GM12878 (cell line): ENCODE data around the gene DAB2. TPM values are rescaled to one million over a fixed set of nuclear protein-coding genes. Genes with fewer than 3 reads are reported as not detected.

Experiments used
- ATAC-seq: fragments of 200-7000 bp; cut with Tn5 transposase; 3 replicates; pipeline ENCODE4 v1.9.1; 2020; ENCODE audit warnings: mild to moderate bottlenecking, moderate library complexity
- BruUV-seq: library from RNA; stranded (reverse); fragments of 400-500 nt; replicated peaks from 2 replicates; lab custom pipeline; 2021; lab: Mats Ljungman, UMichigan
- CTCF ChIA-PET: fragments of 300-600 bp; sonication (Branson Sonifier 250); formaldehyde crosslinking; extraction: SDS; loops from one replicate; lab custom pipeline; 2021; ENCODE audit warnings: inconsistent platforms; lab: Yijun Ruan, JAX
- POLR2A ChIA-PET: fragments of 350-600 bp; formaldehyde crosslinking; extraction: SDS; loops from one replicate; lab custom pipeline; 2021; ENCODE audit warnings: inconsistent platforms; lab: Charles Lee
- RAD21 ChIA-PET: fragments of 300-600 bp; sonication (Branson Sonifier 250); formaldehyde crosslinking; loops from one replicate; lab custom pipeline; 2023; ENCODE audit warnings: antibody characterized with exemption; ENCODE audit not compliant: unreplicated experiment; lab: Charles Lee
- SMC1A ChIA-PET: fragments of 300-600 bp; sonication (Branson Sonifier 250); formaldehyde crosslinking; loops from one replicate; lab custom pipeline; 2023; ENCODE audit not compliant: unreplicated experiment, uncharacterized antibody; lab: Charles Lee
- DNase-seq: peaks from one replicate; pipeline ENCODE4 v3.0.0-alpha.2; 2011; ENCODE audit warnings: low read depth, low spot score
- FAIRE-seq: peaks from 3 replicates; lab custom pipeline; 2011; peaks lifted over from hg19 to GRCh38; lab: Jason Lieb, UNC
- H2AFZ ChIP-seq: 2 replicates; pipeline ENCODE4 v1.6.0; 2011; ENCODE audit warnings: low read depth, low read length, control low read depth; ENCODE audit not compliant: control insufficient read depth
- H3K27ac ChIP-seq: 2 replicates; pipeline ENCODE4 v1.5.1; 2011; ENCODE audit warnings: control low read depth; ENCODE audit not compliant: control insufficient read depth, insufficient read depth
- H3K27me3 ChIP-seq, 2 experiments: replicated peaks in 1 of 2; 2 replicates each; pipeline versions ENCODE4 v1.6.0 to v1.6.1; 2011; ENCODE audit warnings: low read length in 1 of 2; ENCODE audit not compliant: control insufficient read depth in 2 of 2, insufficient read depth in 2 of 2
- H3K36me3 ChIP-seq, 2 experiments: 2 replicates each; pipeline ENCODE4 v1.5.1; 2011; ENCODE audit warnings: low read length in 1 of 2; ENCODE audit not compliant: control insufficient read depth in 2 of 2, insufficient read depth in 2 of 2
- H3K4me1 ChIP-seq: 2 replicates; pipeline ENCODE4 v1.6.1; 2011; ENCODE audit warnings: mild to moderate bottlenecking, low read length, moderate library complexity, mixed read lengths; ENCODE audit not compliant: control insufficient read depth, insufficient read depth
- H3K4me2 ChIP-seq: 2 replicates; pipeline ENCODE4 v1.6.0; 2011; ENCODE audit warnings: control low read depth; ENCODE audit not compliant: control insufficient read depth, insufficient read depth
- H3K4me3 ChIP-seq: fragments of 200-600 bp; sonication (generic); 2 replicates; pipeline ENCODE4 v1.5.1; 2016
- H3K79me2 ChIP-seq: 2 replicates; pipeline ENCODE4 v1.6.0; 2011; ENCODE audit warnings: low read length; ENCODE audit not compliant: control insufficient read depth, insufficient read depth
- H3K9ac ChIP-seq: 2 replicates; pipeline ENCODE4 v1.8.0; 2011; ENCODE audit warnings: low read length, control low read depth, mixed read lengths; ENCODE audit not compliant: control insufficient read depth, insufficient read depth
- H3K9me3 ChIP-seq: replicated peaks from 3 replicates; pipeline ENCODE4 v1.5.1; 2011; ENCODE audit warnings: mild to moderate bottlenecking, low read length; ENCODE audit not compliant: control insufficient read depth, insufficient read depth
- H4K20me1 ChIP-seq: 2 replicates; pipeline ENCODE4 v1.6.0; 2011; ENCODE audit not compliant: control insufficient read depth, insufficient read depth
- FOS ChIP-seq: IDR thresholded peaks from 3 replicates; pipeline ENCODE4 v1.6.1; 2011; ENCODE audit warnings: borderline replicate concordance; ENCODE audit not compliant: insufficient read length; ENCODE audit errors: extremely low read depth
- FOXM1 ChIP-seq: IDR thresholded peaks from 2 replicates; pipeline ENCODE4 v1.6.1; 2012; ENCODE audit warnings: low read depth, mild to moderate bottlenecking, inconsistent platforms, low read length, moderate library complexity
- NFIC ChIP-seq: IDR thresholded peaks from 2 replicates; pipeline ENCODE4 v1.6.1; 2012; ENCODE audit warnings: low read depth, mild to moderate bottlenecking, inconsistent platforms, low read length, moderate library complexity
- SRF ChIP-seq, 2 experiments: IDR thresholded peaks; 2 replicates each; pipeline ENCODE4 v1.6.1; 2011; ENCODE audit warnings: low read depth in 2 of 2, low read length in 2 of 2, mild to moderate bottlenecking in 1 of 2, moderate library complexity in 1 of 2
- TAF1 ChIP-seq: IDR thresholded peaks from 2 replicates; pipeline ENCODE4 v1.6.1; 2011; ENCODE audit warnings: mild to moderate bottlenecking, low read depth, low read length, borderline replicate concordance
- WGBS: methylation state at CpG from one replicate; pipeline ENCODE4 v1.1.6; 2016; ENCODE audit warnings: low lambda C conversion rate; ENCODE audit not compliant: insufficient replicate concordance, insufficient coverage; ENCODE audit errors: missing lambda C conversion rate; 5-methylcytosine and 5-hydroxymethylcytosine counted together
- in situ Hi-C: fragments of 300-500 bp; cut with MboI; formaldehyde crosslinking; loops from 9 replicates; pipeline ENCODE4 v1.14.3; 2018; ENCODE audit warnings: mixed read lengths
- intact Hi-C: fragments of 100-400 bp; cut with micrococcal nuclease; formaldehyde crosslinking; loops from one replicate; pipeline ENCODE4 v1.14.2; 2022; ENCODE audit not compliant: unreplicated experiment
- polyA plus RNA-seq, 11 experiments: library from polyadenylated mRNA; depleted of rRNA in 4 of 11; unstranded in 6 of 11; stranded (reverse) in 5 of 11; fragments of >200 nt; fragmentation: Nextera tagmentation in 4 of 11; fragmentation: Illumina TruSeq in 1 of 11; extraction: Ambion mirVana in 4 of 11; extraction: Trizol in 1 of 11; gene quantifications; 1 replicate in 1 of 11; 2 replicates in 10 of 11; pipeline versions ENCODE4 v1.2.1 to v1.2.3, GENCODE V29; 2011 to 2016; ENCODE audit warnings: inconsistent platforms in 2 of 11, missing spikeins in 2 of 11, low read depth in 1 of 11
- total RNA-seq, 4 experiments: library from RNA; depleted of rRNA in 3 of 4; stranded (reverse); fragments of >200 nt in 3 of 4; fragmentation: Illumina TruSeq in 1 of 4; extraction: Trizol in 1 of 4; gene quantifications; 2 replicates each; pipeline versions ENCODE4 v1.2.1 to v1.2.3, GENCODE V29; 2013 to 2021
- TF ChIP-seq, protein P1 (sequence below): IDR thresholded peaks from 2 replicates; pipeline ENCODE4 v1.6.1; 2012; ENCODE audit warnings: low read length, inconsistent platforms
- TF ChIP-seq, protein P2 (sequence below): fragments of 150-350 bp; IDR thresholded peaks from 2 replicates; pipeline ENCODE4 v1.6.1; 2014; ENCODE audit warnings: mild to moderate bottlenecking, low read depth, low read length

The DAB2 gene
- total and polyA plus RNA-seq, 10 of the 15 experiments (the other 5 are each of a cell fraction or from before 2014, with no cell fraction given) = 0.05 to 0.23 (median 0.11) TPM; not detected in 7

DNA sequence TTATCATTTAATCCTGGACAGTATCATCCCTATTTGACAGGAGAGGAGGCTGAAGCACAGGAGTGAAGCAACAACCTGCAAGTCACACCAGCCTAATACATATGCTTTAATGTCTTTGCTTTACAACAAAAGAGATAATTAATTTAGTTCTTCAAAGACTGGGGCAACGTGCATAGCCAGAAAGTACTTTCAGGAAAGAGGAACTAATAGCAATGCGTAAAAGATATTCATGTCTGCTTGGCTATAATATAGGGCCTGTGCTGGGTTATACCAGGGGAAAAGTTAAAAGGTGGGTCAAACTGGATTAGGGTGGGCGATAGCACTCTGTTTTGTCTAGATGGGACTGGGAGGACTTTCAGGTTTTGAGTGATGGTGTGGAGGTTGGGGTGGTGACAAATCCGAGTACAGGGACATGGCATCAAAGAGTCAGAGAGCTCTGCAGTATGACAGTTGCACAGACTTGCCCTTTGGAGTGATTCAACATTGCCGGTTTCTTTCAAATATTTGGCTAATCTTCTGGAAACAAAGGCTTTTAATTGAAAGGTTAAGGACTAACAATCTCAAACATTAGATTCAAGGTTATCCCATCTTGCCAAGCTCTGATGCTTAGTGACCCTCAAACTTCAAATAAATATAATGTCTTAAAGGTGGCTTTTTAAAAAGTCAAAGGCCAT, 11.9 kb downstream of the DAB2 start:
- FAIRE-seq = no peak

More for the DNA sequence above, 11.9 kb downstream of the DAB2 start:
- Histone ChIP-seq H3K27me3 (no peaks in the 10 kb centered on the region), H3K36me3 (no peaks in the 10 kb centered on the region), H2AFZ (no peak overlapping the region), H3K4me2 (no peak overlapping the region), H3K4me3 (no peak overlapping the region), H3K9ac (no peak overlapping the region), H3K79me2 (no peaks in the 10 kb centered on the region), H4K20me1 (no peaks in the 10 kb centered on the region), H3K27ac (no peak overlapping the region), H3K4me1 (no peaks in the 10 kb centered on the region), H3K9me3 (no peaks in the 10 kb centered on the region)
- RAD21 ChIA-PET = no interaction called here
- CTCF ChIA-PET = no interaction called here
- in situ Hi-C loops = no loop called here
- ATAC-seq = no peak
- intact Hi-C loops = no loop called here
- BruUV-seq = no TSS peak
- SMC1A ChIA-PET = no interaction called here
- DNase-seq = no peak
- WGBS = 40% methylated on average over 5 of the region's 5 CpGs
- TF ChIP-seq NFIC = no peak
- no peak for TF ChIP-seq FOS
- TF ChIP-seq, protein P1, sequence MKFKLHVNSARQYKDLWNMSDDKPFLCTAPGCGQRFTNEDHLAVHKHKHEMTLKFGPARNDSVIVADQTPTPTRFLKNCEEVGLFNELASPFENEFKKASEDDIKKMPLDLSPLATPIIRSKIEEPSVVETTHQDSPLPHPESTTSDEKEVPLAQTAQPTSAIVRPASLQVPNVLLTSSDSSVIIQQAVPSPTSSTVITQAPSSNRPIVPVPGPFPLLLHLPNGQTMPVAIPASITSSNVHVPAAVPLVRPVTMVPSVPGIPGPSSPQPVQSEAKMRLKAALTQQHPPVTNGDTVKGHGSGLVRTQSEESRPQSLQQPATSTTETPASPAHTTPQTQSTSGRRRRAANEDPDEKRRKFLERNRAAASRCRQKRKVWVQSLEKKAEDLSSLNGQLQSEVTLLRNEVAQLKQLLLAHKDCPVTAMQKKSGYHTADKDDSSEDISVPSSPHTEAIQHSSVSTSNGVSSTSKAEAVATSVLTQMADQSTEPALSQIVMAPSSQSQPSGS = no peak
- TF ChIP-seq TAF1 = no peak
- TF ChIP-seq FOXM1 = no peak
- TF ChIP-seq, protein P2, sequence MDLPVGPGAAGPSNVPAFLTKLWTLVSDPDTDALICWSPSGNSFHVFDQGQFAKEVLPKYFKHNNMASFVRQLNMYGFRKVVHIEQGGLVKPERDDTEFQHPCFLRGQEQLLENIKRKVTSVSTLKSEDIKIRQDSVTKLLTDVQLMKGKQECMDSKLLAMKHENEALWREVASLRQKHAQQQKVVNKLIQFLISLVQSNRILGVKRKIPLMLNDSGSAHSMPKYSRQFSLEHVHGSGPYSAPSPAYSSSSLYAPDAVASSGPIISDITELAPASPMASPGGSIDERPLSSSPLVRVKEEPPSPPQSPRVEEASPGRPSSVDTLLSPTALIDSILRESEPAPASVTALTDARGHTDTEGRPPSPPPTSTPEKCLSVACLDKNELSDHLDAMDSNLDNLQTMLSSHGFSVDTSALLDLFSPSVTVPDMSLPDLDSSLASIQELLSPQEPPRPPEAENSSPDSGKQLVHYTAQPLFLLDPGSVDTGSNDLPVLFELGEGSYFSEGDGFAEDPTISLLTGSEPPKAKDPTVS = no peak
- TF ChIP-seq SRF (IDR thresholded peaks at IDR 0.05; ENCODE audit: low read depth in 2 of 2, low read length in 2 of 2) = no peak
- POLR2A ChIA-PET = no interaction called here
